ENCODE measurements around the gene PCSK1.

PCSK1 gene

GRCh38 chr5:96431376-96432187, 1.5 kb downstream of the PCSK1 start:
- no peak overlapping the region for H2AK5ac ChIP-seq (ENCODE audit: low read depth, low read length)
- no peak overlapping the region for H3K14ac ChIP-seq (ENCODE audit: low read length)
- no CpG with 5 or more reads among the region's 29 CpGs for WGBS, 2 donors (ENCODE audit: extremely low coverage in 2 of 2, insufficient read length in 2 of 2, insufficient replicate concordance in 1 of 2)
- H3K4me1 ChIP-seq (ENCODE audit: control insufficient read depth in 2 of 2, insufficient read depth in 1 of 2, low read depth in 1 of 2, low read length in 2 of 2) = peaks cover 7 to 12% of the 10 kb centered on the region in 2 donors
- no peak for DNase-seq (ENCODE audit: low spot score)
- no peak overlapping the region for H2BK5ac ChIP-seq (ENCODE audit: low read length)
- H3K4ac ChIP-seq (ENCODE audit: low read length) = no peak overlapping the region
- H2AFZ ChIP-seq (ENCODE audit: low read length) = peak overlapping the region; percentile 79
- H2BK15ac ChIP-seq (ENCODE audit: low read length) = no peak overlapping the region
- H3K4me2 ChIP-seq (ENCODE audit: insufficient read depth, low read length, poor library complexity, severe bottlenecking) = peak overlapping the region; percentile 89
- H4K91ac ChIP-seq (ENCODE audit: low read depth, low read length, poor library complexity) = no peak overlapping the region
- no peak overlapping the region for H3K23ac ChIP-seq (ENCODE audit: low read depth, low read length, poor library complexity)
- H3K9ac ChIP-seq (ENCODE audit: low read depth, low read length, poor library complexity) = no peak overlapping the region
- H2BK12ac ChIP-seq (ENCODE audit: low read length) = no peak overlapping the region
- H3K18ac ChIP-seq (ENCODE audit: low read length) = no peak overlapping the region
- no peaks in the 10 kb centered on the region for H3K9me3 ChIP-seq (replicated peaks in 1 of 2; ENCODE audit: control insufficient read depth in 2 of 2, insufficient read depth in 1 of 2, low read depth in 1 of 2, low read length in 2 of 2)
- H3K27me3 ChIP-seq (ENCODE audit: control insufficient read depth in 3 of 3, insufficient read depth in 3 of 3, low read depth in 1 of 3, low read length in 3 of 3) = peaks cover 0 to 61% (median 19%) of the 10 kb centered on the region in 3 experiments
- H3K36me3 ChIP-seq (replicated peaks in 1 of 2; ENCODE audit: control insufficient read depth in 2 of 2, insufficient read depth in 2 of 2, low read length in 2 of 2) = no peaks in the 10 kb centered on the region
- H4K8ac ChIP-seq (ENCODE audit: low read depth, low read length) = no peak overlapping the region
- H3K4me3 ChIP-seq (ENCODE audit: low read length in 2 of 2) = peak overlapping the region; percentile 33 to 76
- H3K79me1 ChIP-seq (ENCODE audit: low read depth, low read length) = no peaks in the 10 kb centered on the region
- H3K27ac ChIP-seq (replicated peaks; ENCODE audit: low read length) = no peak overlapping the region
- no peak overlapping the region for H2BK120ac ChIP-seq (ENCODE audit: low read depth, low read length)

DNA sequence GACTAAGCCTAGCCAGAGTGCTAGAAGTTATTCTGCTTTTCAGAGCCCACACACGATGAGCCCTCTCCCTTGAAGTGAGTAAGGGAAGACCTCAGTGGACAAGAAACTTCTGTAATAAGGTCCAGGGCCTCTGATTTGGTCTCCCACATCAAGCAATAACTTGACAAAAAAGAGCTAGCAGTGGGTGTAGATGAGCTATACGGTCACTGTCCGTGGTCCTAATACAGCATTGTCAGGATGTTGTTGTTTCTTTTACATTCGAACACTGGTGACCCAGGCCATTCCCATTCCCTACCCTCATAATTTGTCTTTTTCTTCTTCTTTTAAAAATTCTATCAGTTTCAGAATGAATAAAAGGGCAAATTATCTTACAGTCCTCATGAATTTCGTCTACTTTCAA, 5.2 kb downstream of the PCSK1 start:
- Histone ChIP-seq H3K9me3 (replicated peaks in 1 of 2; ENCODE audit: control insufficient read depth in 2 of 2, insufficient read depth in 1 of 2, low read depth in 1 of 2, low read length in 2 of 2) (no peaks in the 10 kb centered on the region), H3K18ac (ENCODE audit: low read length) (no peak overlapping the region), H3K4me3 (ENCODE audit: low read length in 2 of 2) (no peak overlapping the region), H2AFZ (ENCODE audit: low read length) (no peak overlapping the region), H2BK5ac (ENCODE audit: low read length) (no peak overlapping the region), H4K8ac (ENCODE audit: low read depth, low read length) (no peak overlapping the region), H3K4me1 (ENCODE audit: control insufficient read depth in 2 of 2, insufficient read depth in 1 of 2, low read depth in 1 of 2, low read length in 2 of 2) (peaks cover 4 to 10% of the 10 kb centered on the region in 2 donors), H3K14ac (ENCODE audit: low read length) (no peak overlapping the region), H3K27ac (replicated peaks; ENCODE audit: low read length) (no peak overlapping the region), H3K79me1 (ENCODE audit: low read depth, low read length) (no peaks in the 10 kb centered on the region), H3K4me2 (ENCODE audit: insufficient read depth, low read length, poor library complexity, severe bottlenecking) (no peak overlapping the region), H2BK12ac (ENCODE audit: low read length) (no peak overlapping the region), H3K27me3 (ENCODE audit: control insufficient read depth in 3 of 3, insufficient read depth in 3 of 3, low read depth in 1 of 3, low read length in 3 of 3) (peaks cover 0 to 36% (median 10%) of the 10 kb centered on the region in 3 experiments), H4K91ac (ENCODE audit: low read depth, low read length, poor library complexity) (no peak overlapping the region), H2AK5ac (ENCODE audit: low read depth, low read length) (no peak overlapping the region), H3K36me3 (replicated peaks in 1 of 2; ENCODE audit: control insufficient read depth in 2 of 2, insufficient read depth in 2 of 2, low read length in 2 of 2) (no peaks in the 10 kb centered on the region), H2BK120ac (ENCODE audit: low read depth, low read length) (no peak overlapping the region), H3K4ac (ENCODE audit: low read length) (no peak overlapping the region), H2BK15ac (ENCODE audit: low read length) (no peak overlapping the region), H3K9ac (ENCODE audit: low read depth, low read length, poor library complexity) (no peak overlapping the region), H3K23ac (ENCODE audit: low read depth, low read length, poor library complexity) (no peak overlapping the region)
- no peak for DNase-seq (ENCODE audit: low spot score)
- WGBS, 2 donors (ENCODE audit: extremely low coverage in 2 of 2, insufficient read length in 2 of 2, insufficient replicate concordance in 1 of 2) = no CpG with 5 or more reads among the region's 5 CpGs

DNA sequence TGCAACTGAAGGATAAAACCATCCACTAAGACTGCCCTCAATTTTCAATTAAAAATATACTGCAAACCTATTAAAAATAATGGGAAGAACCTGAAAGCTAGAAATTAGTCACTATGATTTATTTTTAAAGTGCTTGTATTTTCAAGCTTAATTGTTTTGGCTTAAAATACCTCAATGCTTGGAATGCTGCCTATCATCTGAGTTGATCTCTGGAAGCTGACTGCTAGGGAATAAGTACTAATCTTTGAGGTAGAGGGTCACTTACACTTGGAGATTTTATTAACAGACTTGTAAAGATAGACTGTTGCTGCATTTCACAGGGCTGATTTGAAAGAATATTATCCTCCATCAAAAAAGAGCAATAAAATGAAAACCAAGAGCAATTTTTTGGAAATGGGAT, 6.2 kb downstream of the PCSK1 start:
- Histone ChIP-seq H3K4me3 (ENCODE audit: low read length in 2 of 2) (no peak overlapping the region), H4K8ac (ENCODE audit: low read depth, low read length) (no peak overlapping the region)

DNA sequence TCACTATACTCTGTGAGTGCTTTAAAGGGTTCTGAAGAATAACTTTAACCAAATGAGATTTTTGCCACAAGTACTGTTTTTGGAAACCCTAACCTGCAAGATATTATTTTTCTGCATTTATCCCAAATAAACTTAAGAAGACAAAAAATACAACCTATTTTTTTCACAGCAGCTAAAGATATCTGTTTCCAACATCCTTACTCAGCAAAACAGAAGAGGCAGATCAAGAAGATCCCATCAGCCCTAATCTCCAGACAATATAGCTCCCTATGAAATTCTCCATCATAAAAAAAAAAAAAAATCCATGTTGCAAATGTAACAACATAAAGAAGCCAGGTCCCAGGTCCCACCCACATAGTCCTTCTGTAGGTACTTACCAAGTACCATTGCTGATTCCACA, 7.6 kb downstream of the PCSK1 start:
- H3K4me1 ChIP-seq (ENCODE audit: control insufficient read depth in 2 of 2, insufficient read depth in 1 of 2, low read depth in 1 of 2, low read length in 2 of 2) = no peaks in the 10 kb centered on the region
- H3K4ac ChIP-seq (ENCODE audit: low read length) = no peak overlapping the region
- H3K14ac ChIP-seq (ENCODE audit: low read length) = no peak overlapping the region
- H2BK15ac ChIP-seq (ENCODE audit: low read length) = no peak overlapping the region
- H3K9me3 ChIP-seq (replicated peaks in 1 of 2; ENCODE audit: control insufficient read depth in 2 of 2, insufficient read depth in 1 of 2, low read depth in 1 of 2, low read length in 2 of 2) = no peaks in the 10 kb centered on the region
- no peak overlapping the region for H3K23ac ChIP-seq (ENCODE audit: low read depth, low read length, poor library complexity)
- no peak overlapping the region for H2BK12ac ChIP-seq (ENCODE audit: low read length)
- no peak overlapping the region for H4K91ac ChIP-seq (ENCODE audit: low read depth, low read length, poor library complexity)
- no peak overlapping the region for H3K9ac ChIP-seq (ENCODE audit: low read depth, low read length, poor library complexity)
- H3K4me3 ChIP-seq (ENCODE audit: low read length in 2 of 2) = no peak overlapping the region
- H3K27me3 ChIP-seq (ENCODE audit: control insufficient read depth in 3 of 3, insufficient read depth in 3 of 3, low read depth in 1 of 3, low read length in 3 of 3) = peaks cover 0 to 17% (median 0%) of the 10 kb centered on the region in 3 experiments
- no peak for DNase-seq (ENCODE audit: low spot score)
- H4K8ac ChIP-seq (ENCODE audit: low read depth, low read length) = no peak overlapping the region
- no peak overlapping the region for H2BK120ac ChIP-seq (ENCODE audit: low read depth, low read length)
- H2BK5ac ChIP-seq (ENCODE audit: low read length) = no peak overlapping the region
- no peak overlapping the region for H3K4me2 ChIP-seq (ENCODE audit: insufficient read depth, low read length, poor library complexity, severe bottlenecking)
- H3K79me1 ChIP-seq (ENCODE audit: low read depth, low read length) = no peaks in the 10 kb centered on the region
- no peak overlapping the region for H3K18ac ChIP-seq (ENCODE audit: low read length)
- no peak overlapping the region for H3K27ac ChIP-seq (replicated peaks; ENCODE audit: low read length)
- H2AK5ac ChIP-seq (ENCODE audit: low read depth, low read length) = no peak overlapping the region
- H2AFZ ChIP-seq (ENCODE audit: low read length) = no peak overlapping the region
- no peaks in the 10 kb centered on the region for H3K36me3 ChIP-seq (replicated peaks in 1 of 2; ENCODE audit: control insufficient read depth in 2 of 2, insufficient read depth in 2 of 2, low read length in 2 of 2)

More for the DNA sequence above, 6.2 kb downstream of the PCSK1 start:
- Histone ChIP-seq H3K27ac (replicated peaks; ENCODE audit: low read length) (no peak overlapping the region), H3K4me1 (ENCODE audit: control insufficient read depth in 2 of 2, insufficient read depth in 1 of 2, low read depth in 1 of 2, low read length in 2 of 2) (peaks cover 3 to 5% of the 10 kb centered on the region in 2 donors), H3K23ac (ENCODE audit: low read depth, low read length, poor library complexity) (no peak overlapping the region), H3K9ac (ENCODE audit: low read depth, low read length, poor library complexity) (no peak overlapping the region), H3K18ac (ENCODE audit: low read length) (no peak overlapping the region), H2BK5ac (ENCODE audit: low read length) (no peak overlapping the region), H2BK12ac (ENCODE audit: low read length) (no peak overlapping the region), H3K4ac (ENCODE audit: low read length) (no peak overlapping the region), H3K9me3 (replicated peaks in 1 of 2; ENCODE audit: control insufficient read depth in 2 of 2, insufficient read depth in 1 of 2, low read depth in 1 of 2, low read length in 2 of 2) (no peaks in the 10 kb centered on the region), H3K36me3 (replicated peaks in 1 of 2; ENCODE audit: control insufficient read depth in 2 of 2, insufficient read depth in 2 of 2, low read length in 2 of 2) (no peaks in the 10 kb centered on the region), H2BK15ac (ENCODE audit: low read length) (no peak overlapping the region), H3K27me3 (ENCODE audit: control insufficient read depth in 3 of 3, insufficient read depth in 3 of 3, low read depth in 1 of 3, low read length in 3 of 3) (peaks cover 0 to 31% (median 5%) of the 10 kb centered on the region in 3 experiments), H2AFZ (ENCODE audit: low read length) (no peak overlapping the region), H2AK5ac (ENCODE audit: low read depth, low read length) (no peak overlapping the region), H4K91ac (ENCODE audit: low read depth, low read length, poor library complexity) (no peak overlapping the region), H2BK120ac (ENCODE audit: low read depth, low read length) (no peak overlapping the region), H3K14ac (ENCODE audit: low read length) (no peak overlapping the region), H3K4me2 (ENCODE audit: insufficient read depth, low read length, poor library complexity, severe bottlenecking) (no peak overlapping the region), H3K79me1 (ENCODE audit: low read depth, low read length) (no peaks in the 10 kb centered on the region)
- no peak for DNase-seq (ENCODE audit: low spot score)
